ENCODE results near the gene OTOG. TPM values are rescaled to one million over a fixed set of nuclear protein-coding genes. Genes with fewer than 3 reads are reported as not detected.

OTOG gene
- total RNA-seq, 1 experiment from 2014 or later = not detected

- no peak overlapping the region for H3K4me3 ChIP-seq
- no peak overlapping the region for H3K27ac ChIP-seq
- no peaks in the 10 kb centered on the region for H3K4me1 ChIP-seq (replicated peaks)
- no peaks in the 10 kb centered on the region for H3K9me3 ChIP-seq (replicated peaks)
- DNase-seq (ENCODE audit: low read depth in 1 of 2, low spot score in 2 of 2) = peak in 1 of 2 experiments; percentile 38
- H3K36me3 ChIP-seq = no peaks in the 10 kb centered on the region
- peaks cover 5% of the 10 kb centered on the region; the same call in 1 of the 2 replicates for H3K27me3 ChIP-seq (replicated peaks)
These were observed 52.4 kb downstream of the OTOG start for GRCh38 chr11:17599460-17599925.

GRCh38 chr11:17600316-17601255, 53.5 kb downstream of the OTOG start:
- Histone ChIP-seq H3K27ac (no peak overlapping the region), H3K36me3 (no peaks in the 10 kb centered on the region), H3K4me3 (no peak overlapping the region), H3K4me1 (replicated peaks) (no peaks in the 10 kb centered on the region), H3K27me3 (replicated peaks) (peaks cover 5% of the 10 kb centered on the region; the same call in 1 of the 2 replicates), H3K9me3 (replicated peaks) (no peaks in the 10 kb centered on the region)
- DNase-seq (ENCODE audit: low read depth in 1 of 2, low spot score in 2 of 2) = no peak

GRCh38 chr11:17601256-17601671, 54.2 kb downstream of the OTOG start:
- H3K4me3 ChIP-seq = no peak overlapping the region
- H3K9me3 ChIP-seq (replicated peaks) = no peaks in the 10 kb centered on the region
- no peaks in the 10 kb centered on the region for H3K4me1 ChIP-seq (replicated peaks)
- no peaks in the 10 kb centered on the region for H3K36me3 ChIP-seq
- H3K27me3 ChIP-seq (replicated peaks) = peaks cover 5% of the 10 kb centered on the region; the same call in 1 of the 2 replicates
- no peak for DNase-seq (ENCODE audit: low read depth in 1 of 2, low spot score in 2 of 2)
- no peak overlapping the region for H3K27ac ChIP-seq

- no peaks in the 10 kb centered on the region for H3K9me3 ChIP-seq (replicated peaks)
- H3K36me3 ChIP-seq = no peaks in the 10 kb centered on the region
- H3K27me3 ChIP-seq (replicated peaks) = peaks cover 7% of the 10 kb centered on the region; the same call in 1 of the 2 replicates
- no peak for DNase-seq (ENCODE audit: low read depth in 1 of 2, low spot score in 2 of 2)
- H3K4me3 ChIP-seq = no peak overlapping the region
- no peaks in the 10 kb centered on the region for H3K4me1 ChIP-seq (replicated peaks)
- H3K27ac ChIP-seq = no peak overlapping the region
These were observed 54.6 kb downstream of the OTOG start for GRCh38 chr11:17601676-17602075.

- no peak overlapping the region for H3K27ac ChIP-seq
- H3K27me3 ChIP-seq (replicated peaks) = peaks cover 13% of the 10 kb centered on the region; the same call in 1 of the 2 replicates
- no peaks in the 10 kb centered on the region for H3K4me1 ChIP-seq (replicated peaks)
- no peaks in the 10 kb centered on the region for H3K9me3 ChIP-seq (replicated peaks)
- no peaks in the 10 kb centered on the region for H3K36me3 ChIP-seq
- no peak for DNase-seq (ENCODE audit: low read depth in 1 of 2, low spot score in 2 of 2)
- H3K4me3 ChIP-seq = no peak overlapping the region
These were observed 55.3 kb downstream of the OTOG start for GRCh38 chr11:17602105-17603001.

- no peak for DNase-seq (ENCODE audit: low read depth in 1 of 2, low spot score in 2 of 2)
- Histone ChIP-seq H3K27me3 (replicated peaks) (peaks cover 14% of the 10 kb centered on the region; the same call in 1 of the 2 replicates), H3K4me3 (no peak overlapping the region), H3K36me3 (no peaks in the 10 kb centered on the region), H3K27ac (no peak overlapping the region), H3K4me1 (replicated peaks) (no peaks in the 10 kb centered on the region), H3K9me3 (replicated peaks) (no peaks in the 10 kb centered on the region)
These were observed 56.2 kb downstream of the OTOG start for GRCh38 chr11:17603056-17603825.

- H3K27me3 ChIP-seq (replicated peaks) = peaks cover 14% of the 10 kb centered on the region; the same call in 1 of the 2 replicates
These were observed 57.3 kb downstream of the OTOG start for GRCh38 chr11:17604201-17604914.

GRCh38 chr11:17604915-17605233, 57.8 kb downstream of the OTOG start:
- H3K4me1 ChIP-seq (replicated peaks) = no peaks in the 10 kb centered on the region
- peaks cover 14% of the 10 kb centered on the region; the same call in 1 of the 2 replicates for H3K27me3 ChIP-seq (replicated peaks)
- no peak overlapping the region for H3K27ac ChIP-seq
- DNase-seq (ENCODE audit: low read depth in 1 of 2, low spot score in 2 of 2) = no peak
- H3K9me3 ChIP-seq (replicated peaks) = no peaks in the 10 kb centered on the region
- no peak overlapping the region for H3K4me3 ChIP-seq
- no peaks in the 10 kb centered on the region for H3K36me3 ChIP-seq

More at GRCh38 chr11:17604201-17604914, 57.3 kb downstream of the OTOG start:
- no peaks in the 10 kb centered on the region for H3K4me1 ChIP-seq (replicated peaks)
- no peaks in the 10 kb centered on the region for H3K9me3 ChIP-seq (replicated peaks)
- H3K4me3 ChIP-seq = no peak overlapping the region
- DNase-seq (ENCODE audit: low read depth in 1 of 2, low spot score in 2 of 2) = no peak
- no peak overlapping the region for H3K27ac ChIP-seq
- H3K36me3 ChIP-seq = no peaks in the 10 kb centered on the region

GRCh38 chr11:17605651-17606122, 58.6 kb downstream of the OTOG start:
- no peak overlapping the region for H3K4me3 ChIP-seq
- no peaks in the 10 kb centered on the region for H3K36me3 ChIP-seq
- H3K9me3 ChIP-seq (replicated peaks) = no peaks in the 10 kb centered on the region
- H3K27ac ChIP-seq = no peak overlapping the region
- no peak for DNase-seq (ENCODE audit: low read depth in 1 of 2, low spot score in 2 of 2)
- H3K4me1 ChIP-seq (replicated peaks) = no peaks in the 10 kb centered on the region
- peaks cover 14% of the 10 kb centered on the region; the same call in 1 of the 2 replicates for H3K27me3 ChIP-seq (replicated peaks)

GRCh38 chr11:17606233-17607082, 59.4 kb downstream of the OTOG start:
- no peaks in the 10 kb centered on the region for H3K36me3 ChIP-seq
- no peak for DNase-seq (ENCODE audit: low read depth in 1 of 2, low spot score in 2 of 2)
- H3K27ac ChIP-seq = no peak overlapping the region
- H3K4me1 ChIP-seq (replicated peaks) = no peaks in the 10 kb centered on the region
- peaks cover 15% of the 10 kb centered on the region; the same call in 1 of the 2 replicates for H3K27me3 ChIP-seq (replicated peaks)
- H3K9me3 ChIP-seq (replicated peaks) = no peaks in the 10 kb centered on the region
- H3K4me3 ChIP-seq = no peak overlapping the region

GRCh38 chr11:17607083-17607429, 60.0 kb downstream of the OTOG start:
- no peak overlapping the region for H3K4me3 ChIP-seq
- H3K27ac ChIP-seq = no peak overlapping the region
- no peaks in the 10 kb centered on the region for H3K4me1 ChIP-seq (replicated peaks)
- H3K27me3 ChIP-seq (replicated peaks) = peaks cover 19% of the 10 kb centered on the region
- DNase-seq (ENCODE audit: low read depth in 1 of 2, low spot score in 2 of 2) = no peak
- no peaks in the 10 kb centered on the region for H3K9me3 ChIP-seq (replicated peaks)
- no peaks in the 10 kb centered on the region for H3K36me3 ChIP-seq
